Endothelial cell (in vitro differentiated cells): Measurements from ENCODE around the gene MRPL38. TPM values are rescaled to one million over a fixed set of nuclear protein-coding genes. Genes with fewer than 3 reads are reported as not detected.

Source experiments
- DNase-seq: peaks from one replicate; pipeline ENCODE4 v3.0.0; 2021; ENCODE audit warnings: low spot score
- H3K27ac Mint-ChIP-seq: one replicate; pipeline ENCODE4 v1.8.0; 2021; ENCODE audit warnings: mixed read lengths, inconsistent platforms; ENCODE audit not compliant: unreplicated experiment
- H3K27me3 Mint-ChIP-seq: one replicate; pipeline ENCODE4 v1.8.0; 2021; ENCODE audit warnings: mild to moderate bottlenecking, moderate library complexity, mixed read lengths, inconsistent platforms; ENCODE audit not compliant: unreplicated experiment
- H3K36me3 Mint-ChIP-seq: one replicate; pipeline ENCODE4 v1.8.0; 2021; ENCODE audit warnings: mild to moderate bottlenecking, low read depth, mixed read lengths, inconsistent platforms; ENCODE audit not compliant: unreplicated experiment
- H3K4me1 Mint-ChIP-seq: one replicate; pipeline ENCODE4 v1.8.0; 2021; ENCODE audit warnings: mild to moderate bottlenecking, mixed read lengths, inconsistent platforms; ENCODE audit not compliant: unreplicated experiment
- H3K4me3 Mint-ChIP-seq: one replicate; pipeline ENCODE4 v1.8.0; 2021; ENCODE audit warnings: mild to moderate bottlenecking, mixed read lengths, inconsistent platforms; ENCODE audit not compliant: unreplicated experiment
- H3K9me3 Mint-ChIP-seq: one replicate; pipeline ENCODE4 v1.8.0; 2021; ENCODE audit warnings: mixed read lengths, inconsistent platforms; ENCODE audit not compliant: unreplicated experiment
- CTCF ChIP-seq: fragments of 200-600 bp; sonication (generic); IDR thresholded peaks from one replicate; pipeline ENCODE4 v1.5.0; 2021; ENCODE audit warnings: antibody characterized with exemption; ENCODE audit not compliant: unreplicated experiment
- total RNA-seq: library from RNA; stranded (reverse); fragmentation: NEBNext Ultra II Directional; extraction: Animal tissue kit (Norgen Biotek cat#: 25700); gene quantifications from one replicate; pipeline ENCODE4 v1.2.1, GENCODE V29; 2021; ENCODE audit not compliant: unreplicated experiment

MRPL38 gene
- total RNA-seq, 1 donor from 2014 or later, result 78.2 TPM

DNA sequence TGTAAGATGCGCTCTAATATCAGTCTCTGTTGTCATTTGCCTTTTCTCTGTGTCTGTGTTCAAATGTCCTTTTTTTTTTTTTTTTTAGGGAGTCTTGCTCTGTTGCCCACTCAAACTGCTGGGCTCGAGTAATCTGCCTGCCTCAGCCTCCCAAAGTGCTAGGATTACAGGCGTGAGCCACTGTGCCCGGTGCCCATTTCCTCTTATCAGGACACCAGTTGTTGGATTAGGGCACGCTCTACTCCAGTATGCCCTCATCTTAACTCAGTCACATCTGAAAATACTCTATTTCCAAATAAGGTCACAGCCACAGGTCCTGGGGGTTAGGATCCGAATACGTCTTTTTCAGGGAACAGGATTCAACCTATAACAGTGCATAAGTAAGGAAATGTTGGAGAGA is 24.4 kb downstream of the MRPL38 start:
- no peak overlapping the region for H3K4me3 Mint-ChIP-seq
- H3K4me1 Mint-ChIP-seq, result peaks cover 11% of the 10 kb centered on the region
- H3K9me3 Mint-ChIP-seq, result no peaks in the 10 kb centered on the region
- DNase-seq, result no peak
- H3K27me3 Mint-ChIP-seq, result peaks cover 15% of the 10 kb centered on the region
- TF ChIP-seq CTCF, result no peak
- no peak overlapping the region for H3K27ac Mint-ChIP-seq
- H3K36me3 Mint-ChIP-seq, result no peaks in the 10 kb centered on the region

DNA sequence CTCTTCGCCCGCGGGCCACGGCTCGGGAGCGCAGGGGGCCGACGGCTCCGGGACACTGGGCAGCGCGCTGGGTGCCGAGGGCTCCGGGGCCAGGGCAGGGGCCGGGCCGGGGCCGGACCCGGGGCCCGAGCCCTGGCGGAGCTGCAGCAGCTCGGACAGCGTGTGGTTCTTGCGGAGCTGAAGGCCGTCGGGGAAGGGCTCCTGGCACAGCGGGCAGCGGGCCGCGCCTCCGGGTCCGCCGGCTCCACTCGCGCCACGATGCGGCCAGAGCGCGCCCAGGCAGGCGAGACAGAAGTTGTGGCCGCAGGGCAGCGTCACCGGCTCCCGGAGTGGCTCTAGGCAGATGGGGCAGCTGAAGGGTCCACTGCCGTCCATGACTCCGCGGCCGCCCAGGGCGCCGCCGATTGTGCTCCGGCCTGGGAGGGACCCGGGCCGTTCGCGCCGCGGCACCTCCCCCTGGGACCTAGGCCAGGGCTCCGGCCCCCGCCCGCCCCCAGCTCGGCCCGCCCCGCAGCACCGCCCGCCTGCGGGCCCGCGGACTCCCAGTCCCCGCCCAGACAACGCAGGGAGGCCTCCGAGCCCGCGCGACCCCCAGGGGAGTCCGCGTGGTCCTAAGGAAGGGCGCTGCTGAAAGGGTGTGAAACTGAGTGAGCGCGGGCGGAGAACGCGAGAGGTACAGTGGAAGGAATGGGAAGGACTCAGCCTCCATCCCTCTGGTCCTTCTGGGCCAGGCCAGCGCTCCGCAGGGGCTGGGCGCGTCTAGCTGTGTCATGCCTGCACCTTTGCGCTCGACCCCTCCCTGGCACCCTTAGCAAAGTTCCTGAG is 26.3 kb downstream of the MRPL38 start, which contains the start of gene TRIM47:
TRIM47 (minus strand) TSS at position 408 of the 825 bp plus-strand sequence; CDS start at position 375, 33 bp downstream.
- H3K27me3 Mint-ChIP-seq, result peaks cover 15% of the 10 kb centered on the region
- peak; percentile 37 for DNase-seq
- H3K27ac Mint-ChIP-seq, result no peak within 1 kb of the TSS
- H3K9me3 Mint-ChIP-seq, result no peaks in the 10 kb centered on the region
- H3K4me1 Mint-ChIP-seq, result peaks cover 11% of the 10 kb centered on the region
- peak; percentile 1 for TF ChIP-seq CTCF
- H3K36me3 Mint-ChIP-seq, result no peaks in the 10 kb centered on the region
- peak within 1 kb of the TSS; percentile 79 for H3K4me3 Mint-ChIP-seq

DNA sequence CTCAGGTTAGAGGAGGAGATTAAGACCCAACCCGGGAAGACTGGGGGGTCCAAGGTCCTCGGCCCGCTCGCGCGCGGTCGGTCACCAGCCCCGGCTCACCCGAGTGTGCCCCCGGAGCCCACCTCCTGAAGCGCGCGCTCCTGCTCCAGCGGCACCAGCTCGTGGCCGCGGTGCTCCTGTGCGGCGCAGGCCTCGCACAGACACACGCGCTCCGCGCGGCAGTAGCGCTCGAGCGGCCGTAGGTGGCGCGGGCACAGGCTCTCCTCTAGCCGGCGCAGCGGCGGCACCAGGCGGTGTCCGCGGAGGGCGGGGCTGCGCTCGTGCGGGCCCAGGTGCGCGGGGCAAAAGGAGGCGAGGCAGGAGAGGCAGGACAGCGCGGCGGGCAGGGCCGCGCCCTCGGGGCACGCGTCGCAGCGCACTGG is 26.9 kb downstream of the MRPL38 start:
- DNase-seq, result peak; percentile 68
- peaks cover 15% of the 10 kb centered on the region for H3K27me3 Mint-ChIP-seq
- peak; percentile 55 for TF ChIP-seq CTCF
- no peaks in the 10 kb centered on the region for H3K9me3 Mint-ChIP-seq
- peak overlapping the region; percentile 59 for H3K4me3 Mint-ChIP-seq
- H3K36me3 Mint-ChIP-seq, result no peaks in the 10 kb centered on the region
- H3K27ac Mint-ChIP-seq, result no peak overlapping the region
- H3K4me1 Mint-ChIP-seq, result peaks cover 11% of the 10 kb centered on the region

GRCh38 chr17:75876938-75877751 is 27.5 kb downstream of the MRPL38 start:
- H3K27ac Mint-ChIP-seq, result no peak overlapping the region

More at GRCh38 chr17:75876938-75877751, 27.5 kb downstream of the MRPL38 start:
- Mint-ChIP-seq H3K4me1 (peaks cover 15% of the 10 kb centered on the region), H3K36me3 (no peaks in the 10 kb centered on the region), H3K4me3 (peak overlapping the region; percentile 37), H3K9me3 (no peaks in the 10 kb centered on the region), H3K27me3 (peaks cover 15% of the 10 kb centered on the region)
- no peak for DNase-seq
- TF ChIP-seq CTCF, result no peak
